ENCODE data around the gene TMEM204. TPM values are rescaled to one million over a fixed set of nuclear protein-coding genes. Genes with fewer than 3 reads are reported as not detected.

The TMEM204 gene
- total RNA-seq, 2 experiments from 2014 or later, result 12.9 to 14.3 TPM

- no peak for ATAC-seq
- H3K27me3 Mint-ChIP-seq, result no peaks in the 10 kb centered on the region
- intact Hi-C loops (cut with micrococcal nuclease), result no loop called here
- ChIA-PET POLR2A (interaction anchor here (0.5 to 0.7 kb wide), 2 partner anchors 132 to 218 kb away, joined by 3 read pairs; no protein-coding TSS in a partner anchor), CTCF (interaction anchor here (0.6 kb wide), 1 partner anchor 147 kb away, joined by 3 read pairs; no protein-coding TSS in a partner anchor)
- H3K9me3 Mint-ChIP-seq, result no peaks in the 10 kb centered on the region
- no peaks in the 10 kb centered on the region for H3K4me1 Mint-ChIP-seq (ENCODE audit: low read depth)
- H3K27ac Mint-ChIP-seq, result no peak overlapping the region
- peaks cover 24% of the 10 kb centered on the region for H3K36me3 Mint-ChIP-seq (ENCODE audit: low read depth)
- no peak overlapping the region for H3K4me3 Mint-ChIP-seq
- DNase-seq, result no peak
- TF ChIP-seq CTCF (IDR thresholded peaks at IDR 0.05), result no peak
Observed at GRCh38 chr16:1510941-1511351, 22.5 kb upstream of the TMEM204 start.

GRCh38 chr16:1511662-1512569 is 21.6 kb upstream of the TMEM204 start:
- ATAC-seq (no peak), DNase-seq (no peak)
- ChIA-PET POLR2A (interaction anchor here (0.7 to 1.3 kb wide), 6 partner anchors 10 to 133 kb away, joined by 3 to 6 read pairs (median 3); no protein-coding TSS in a partner anchor), CTCF (interaction anchor here (0.6 kb wide), 1 partner anchor 148 kb away, joined by 3 read pairs; no protein-coding TSS in a partner anchor)
- TF ChIP-seq CTCF (IDR thresholded peaks at IDR 0.05), result no peak
- intact Hi-C loops (cut with micrococcal nuclease), result no loop called here
- no peaks in the 10 kb centered on the region for H3K9me3 Mint-ChIP-seq
- no peak overlapping the region for H3K4me3 Mint-ChIP-seq
- no peaks in the 10 kb centered on the region for H3K27me3 Mint-ChIP-seq
- peaks cover 24% of the 10 kb centered on the region for H3K36me3 Mint-ChIP-seq (ENCODE audit: low read depth)
- H3K4me1 Mint-ChIP-seq (ENCODE audit: low read depth), result no peaks in the 10 kb centered on the region
- no peak overlapping the region for H3K27ac Mint-ChIP-seq

- intact Hi-C loops (cut with micrococcal nuclease), result no loop called here
- Mint-ChIP-seq H3K27me3 (no peaks in the 10 kb centered on the region), H3K27ac (no peak overlapping the region), H3K36me3 (ENCODE audit: low read depth) (peaks cover 24% of the 10 kb centered on the region), H3K4me3 (no peak overlapping the region), H3K4me1 (ENCODE audit: low read depth) (no peaks in the 10 kb centered on the region), H3K9me3 (no peaks in the 10 kb centered on the region)
- ATAC-seq (no peak), DNase-seq (no peak)
- TF ChIP-seq CTCF (IDR thresholded peaks at IDR 0.05), result no peak
- CTCF ChIA-PET, result no interaction called here
- POLR2A ChIA-PET, result interaction anchor here (1.0 to 1.3 kb wide), 4 partner anchors 9 to 19 kb away, joined by 3 to 6 read pairs (median 4); no protein-coding TSS in a partner anchor
Observed at GRCh38 chr16:1512774-1513173, 20.7 kb upstream of the TMEM204 start.

- no peak for TF ChIP-seq CTCF (IDR thresholded peaks at IDR 0.05)
- Mint-ChIP-seq H3K4me1 (ENCODE audit: low read depth) (no peaks in the 10 kb centered on the region), H3K27me3 (no peaks in the 10 kb centered on the region), H3K27ac (no peak overlapping the region), H3K4me3 (no peak overlapping the region), H3K9me3 (no peaks in the 10 kb centered on the region), H3K36me3 (ENCODE audit: low read depth) (peaks cover 24% of the 10 kb centered on the region)
- DNase-seq (no peak), ATAC-seq (no peak)
- intact Hi-C loops (cut with micrococcal nuclease), result no loop called here
- POLR2A ChIA-PET, result interaction anchor here (0.6 to 1.3 kb wide), 6 partner anchors 9 to 624 kb away, joined by 3 to 8 read pairs (median 4); no protein-coding TSS in a partner anchor
- CTCF ChIA-PET, result interaction anchor here (0.6 kb wide), 1 partner anchor 163 kb away, joined by 3 read pairs; the partner anchor contains the start of gene JPT2
Observed at GRCh38 chr16:1514507-1514906, 19.0 kb upstream of the TMEM204 start.
